ENCODE data around the gene RPS14. TPM values are rescaled to one million over a fixed set of nuclear protein-coding genes. Genes with fewer than 3 reads are reported as not detected.

RPS14 gene
- total and polyA plus RNA-seq, 10 of the 15 experiments (the other 5 are each of a cell fraction or from before 2014, with no cell fraction given): 2,295 to 4,047 (median 2,787) TPM

- FAIRE-seq: no peak
- intact Hi-C loops (cut with micrococcal nuclease; ENCODE audit: unreplicated experiment): no loop called here
Observed at GRCh38 chr5:150479416-150479815, 29.9 kb upstream of the RPS14 start.

More at GRCh38 chr5:150479416-150479815, 29.9 kb upstream of the RPS14 start:
- in situ Hi-C loops (cut with MboI): no loop called here
- Histone ChIP-seq H3K36me3 (ENCODE audit: control insufficient read depth in 2 of 2, insufficient read depth in 2 of 2, low read length in 1 of 2) (no peaks in the 10 kb centered on the region), H2AFZ (ENCODE audit: control insufficient read depth, low read depth, low read length) (no peak overlapping the region), H3K27me3 (replicated peaks in 1 of 2; ENCODE audit: control insufficient read depth in 2 of 2, insufficient read depth in 2 of 2, low read length in 1 of 2) (no peaks in the 10 kb centered on the region), H3K9ac (ENCODE audit: control insufficient read depth, insufficient read depth, low read length) (no peak overlapping the region), H3K27ac (ENCODE audit: control insufficient read depth, insufficient read depth) (no peak overlapping the region), H3K79me2 (ENCODE audit: control insufficient read depth, insufficient read depth, low read length) (no peaks in the 10 kb centered on the region), H3K4me1 (ENCODE audit: control insufficient read depth, insufficient read depth, low read length) (peaks cover 24% of the 10 kb centered on the region), H3K9me3 (replicated peaks; ENCODE audit: control insufficient read depth, insufficient read depth, low read length) (no peaks in the 10 kb centered on the region), H3K4me3 (no peak overlapping the region), H4K20me1 (ENCODE audit: control insufficient read depth, insufficient read depth) (no peaks in the 10 kb centered on the region), H3K4me2 (ENCODE audit: control insufficient read depth, insufficient read depth) (no peak overlapping the region)
- TF ChIP-seq PKNOX1 (IDR thresholded peaks at IDR 0.05): no peak
- no peak for TF ChIP-seq BRCA1 (IDR thresholded peaks at IDR 0.05; ENCODE audit: low read depth, low read length)
- no peak for TF ChIP-seq ZBED1 (IDR thresholded peaks at IDR 0.05; ENCODE audit: borderline replicate concordance)
- no peak for TF ChIP-seq RB1 (IDR thresholded peaks at IDR 0.05; ENCODE audit: borderline replicate concordance)
- no peak for TF ChIP-seq MYB (IDR thresholded peaks at IDR 0.05; ENCODE audit: borderline replicate concordance, low read depth, low read length)
- TF ChIP-seq FOXK2 (IDR thresholded peaks at IDR 0.05): no peak
- no peak for TF ChIP-seq ZNF384 (IDR thresholded peaks at IDR 0.05; ENCODE audit: borderline replicate concordance, low read depth, low read length)
- no peak for TF ChIP-seq CUX1 (IDR thresholded peaks at IDR 0.05; ENCODE audit: insufficient replicate concordance, low read depth, low read length)
- TF ChIP-seq NR2C1 (IDR thresholded peaks at IDR 0.05): no peak
- no peak for TF ChIP-seq POU2F2 (IDR thresholded peaks at IDR 0.05; ENCODE audit: borderline replicate concordance, low read depth, low read length)
- ChIA-PET POLR2A (interaction anchor here (0.6 to 2.8 kb wide), 5 partner anchors 8 to 778 kb away, joined by 3 to 12 read pairs (median 10); no protein-coding TSS in a partner anchor), RAD21 (ENCODE audit: unreplicated experiment) (interaction anchor here (0.7 to 1.1 kb wide), 4 partner anchors 10 to 80 kb away, joined by 3 to 5 read pairs (median 3); no protein-coding TSS in a partner anchor), SMC1A (ENCODE audit: uncharacterized antibody, unreplicated experiment) (interaction anchor here (0.9 to 3.3 kb wide), 4 partner anchors 8 to 18 kb away, joined by 3 to 16 read pairs (median 8); no protein-coding TSS in a partner anchor), CTCF (interaction anchor here (0.8 to 2.0 kb wide), 3 partner anchors 10 to 21 kb away, joined by 3 to 8 read pairs (median 4); no protein-coding TSS in a partner anchor)
- BruUV-seq (replicated peaks): no TSS peak
- DNase-seq (ENCODE audit: low read depth, low spot score) (no peak), ATAC-seq (no peak)
- WGBS (ENCODE audit: insufficient coverage, insufficient replicate concordance, low lambda C conversion rate, missing lambda C conversion rate): 80% methylated on average over 2 of the region's 2 CpGs

All from GM12878 (cell line).